CD4-positive, alpha-beta memory T cell (primary cell): Measurements from ENCODE around the gene ANKRD11. TPM values are rescaled to one million over a fixed set of nuclear protein-coding genes. Genes with fewer than 3 reads are reported as not detected.

Source experiments
- CTCF ChIA-PET: fragments of 350-600 bp; sonication (Branson Sonifier 250); formaldehyde crosslinking; loops from one replicate; lab custom pipeline; 2021; ENCODE audit warnings: inconsistent platforms; ENCODE audit not compliant: partially characterized antibody; lab: Charles Lee
- POLR2A ChIA-PET: fragments of 350-600 bp; sonication (Branson Sonifier 250); formaldehyde crosslinking; loops from one replicate; lab custom pipeline; 2021; ENCODE audit not compliant: partially characterized antibody; lab: Charles Lee
- DNase-seq, 5 donors: peaks; one replicate each; pipeline versions ENCODE4 v3.0.0 to v3.0.0-alpha.2; 2020 to 2022; ENCODE audit warnings: mixed read lengths in 1 of 5
- H3K27ac ChIP-seq: one replicate; pipeline ENCODE4 v1.7.0; 2013; ENCODE audit warnings: low read depth, low read length
- H3K27me3 ChIP-seq: 2 replicates; pipeline ENCODE4 v1.7.0; 2013; ENCODE audit warnings: mild to moderate bottlenecking, low read length, moderate library complexity; ENCODE audit not compliant: insufficient read depth
- H3K36me3 ChIP-seq: 2 replicates; pipeline ENCODE4 v1.7.0; 2013; ENCODE audit warnings: mild to moderate bottlenecking, low read length, moderate library complexity; ENCODE audit not compliant: insufficient read depth
- H3K4me1 ChIP-seq: 2 replicates; pipeline ENCODE4 v1.7.0; 2013; ENCODE audit warnings: mild to moderate bottlenecking, low read length, moderate library complexity; ENCODE audit not compliant: insufficient read depth
- H3K4me3 ChIP-seq, 2 donors: one replicate each; pipeline ENCODE4 v1.7.0; 2013; ENCODE audit warnings: low read length in 2 of 2, mild to moderate bottlenecking in 1 of 2
- H3K9me3 ChIP-seq, 2 donors: one replicate each; pipeline ENCODE4 v1.7.0; 2013; ENCODE audit warnings: low read length in 2 of 2, control low read depth in 1 of 2; ENCODE audit not compliant: control insufficient read depth in 1 of 2
- H3K27ac Mint-ChIP-seq, 7 donors: one replicate each; pipeline ENCODE4 v1.8.0; 2020 to 2021; ENCODE audit warnings: mixed read lengths in 7 of 7, mild to moderate bottlenecking in 6 of 7, inconsistent platforms in 3 of 7, moderate library complexity in 3 of 7
- H3K27me3 Mint-ChIP-seq, 2 donors: one replicate each; pipeline ENCODE4 v1.8.0; 2020 to 2021; ENCODE audit warnings: mixed read lengths in 2 of 2
- H3K36me3 Mint-ChIP-seq, 2 donors: one replicate each; pipeline ENCODE4 v1.8.0; 2020 to 2021; ENCODE audit warnings: mixed read lengths in 2 of 2, inconsistent platforms in 1 of 2, mild to moderate bottlenecking in 1 of 2
- H3K4me1 Mint-ChIP-seq, 4 donors: one replicate each; pipeline ENCODE4 v1.8.0; 2020 to 2021; ENCODE audit warnings: mixed read lengths in 4 of 4, mild to moderate bottlenecking in 1 of 4
- H3K4me3 Mint-ChIP-seq, 8 donors: one replicate each; pipeline ENCODE4 v1.8.0; 2020 to 2021; ENCODE audit warnings: mixed read lengths in 8 of 8, mild to moderate bottlenecking in 7 of 8, moderate library complexity in 6 of 8, inconsistent platforms in 3 of 8
- H3K9me3 Mint-ChIP-seq, 8 donors: one replicate each; pipeline ENCODE4 v1.8.0; 2020 to 2021; ENCODE audit warnings: mixed read lengths in 8 of 8, mild to moderate bottlenecking in 5 of 8, inconsistent platforms in 3 of 8, moderate library complexity in 1 of 8
- intact Hi-C: fragments of 100-400 bp; cut with micrococcal nuclease; formaldehyde crosslinking; loops from one replicate; pipeline ENCODE4 v1.15.1; 2023
- polyA plus RNA-seq, 2 donors: library from polyadenylated mRNA; unstranded; fragments of 300-500 nt; fragmentation: Illumina TruSeq; gene quantifications; one replicate each; pipeline ENCODE4 v1.2.3, GENCODE V29; 2021
- total RNA-seq, 2 experiments: library from RNA; stranded (reverse); gene quantifications; one replicate each; pipeline ENCODE4 v1.2.3, GENCODE V29; 2021

Gene ANKRD11
- total and polyA plus RNA-seq, 4 experiments from 2014 or later = 3.9 to 246 (median 140) TPM

- ChIA-PET CTCF (no interaction called here), POLR2A (interaction anchor here (1.0 to 1.5 kb wide), 2 partner anchors 76 to 120 kb away, joined by 3 read pairs; no protein-coding TSS in a partner anchor)
- Histone ChIP-seq H3K27me3 (no peaks in the 10 kb centered on the region), H3K4me1 (peaks cover 90% of the 10 kb centered on the region), H3K27ac (no peak overlapping the region), H3K4me3 (no peak overlapping the region), H3K9me3 (no peaks in the 10 kb centered on the region), H3K36me3 (peaks cover 18% of the 10 kb centered on the region)
- peaks cover 7 to 34% of the 10 kb centered on the region in 2 donors for H3K36me3 Mint-ChIP-seq
- no peaks in the 10 kb centered on the region for H3K9me3 Mint-ChIP-seq
- DNase-seq = no peak
- peak overlapping the region; percentile 42 to 88 (median 74) for H3K27ac Mint-ChIP-seq
- peaks cover 47 to 89% (median 68%) of the 10 kb centered on the region in 4 donors for H3K4me1 Mint-ChIP-seq
- intact Hi-C loops = no loop called here
- no peaks in the 10 kb centered on the region for H3K27me3 Mint-ChIP-seq
- peak overlapping the region in 4 of 8 donors; percentile 17 to 58 (median 38) for H3K4me3 Mint-ChIP-seq
Measured at GRCh38 chr16:89413811-89414585, 76.4 kb downstream of the ANKRD11 start.

GRCh38 chr16:89412811-89413210 is 77.5 kb downstream of the ANKRD11 start:
- H3K4me1 Mint-ChIP-seq = peaks cover 53 to 91% (median 74%) of the 10 kb centered on the region in 4 donors
- Histone ChIP-seq H3K27me3 (no peaks in the 10 kb centered on the region), H3K36me3 (peaks cover 11% of the 10 kb centered on the region), H3K4me3 (no peak overlapping the region), H3K9me3 (no peaks in the 10 kb centered on the region), H3K4me1 (peaks cover 93% of the 10 kb centered on the region), H3K27ac (no peak overlapping the region)
- peaks cover 3 to 29% of the 10 kb centered on the region in 2 donors for H3K36me3 Mint-ChIP-seq
- H3K9me3 Mint-ChIP-seq = no peaks in the 10 kb centered on the region
- peak overlapping the region in 3 of 8 donors; percentile 12 to 47 (median 35) for H3K4me3 Mint-ChIP-seq
- H3K27me3 Mint-ChIP-seq = no peaks in the 10 kb centered on the region
- ChIA-PET CTCF (no interaction called here), POLR2A (no interaction called here)
- H3K27ac Mint-ChIP-seq = peak overlapping the region; percentile 67 to 93 (median 86)
- no peak for DNase-seq
- intact Hi-C loops = no loop called here

GRCh38 chr16:89411335-89411850 is 79.0 kb downstream of the ANKRD11 start:
- POLR2A ChIA-PET = interaction anchor here (1.4 to 4.0 kb wide), 3 partner anchors 9 to 78 kb away, joined by 4 to 31 read pairs (median 16); partner anchors contain the start of gene ANKRD11
- H3K36me3 Mint-ChIP-seq = peaks cover 0 to 22% of the 10 kb centered on the region in 2 donors
- peak overlapping the region; percentile 88 to 97 (median 95) for H3K27ac Mint-ChIP-seq
- Histone ChIP-seq H3K27me3 (no peaks in the 10 kb centered on the region), H3K36me3 (no peaks in the 10 kb centered on the region), H3K27ac (peak overlapping the region; percentile 45), H3K4me1 (peaks cover 93% of the 10 kb centered on the region), H3K4me3 (no peak overlapping the region), H3K9me3 (no peaks in the 10 kb centered on the region)
- CTCF ChIA-PET = interaction anchor here (1.1 to 1.4 kb wide), 3 partner anchors 77 to 95 kb away, joined by 3 read pairs; no protein-coding TSS in a partner anchor
- H3K4me3 Mint-ChIP-seq = peak overlapping the region; percentile 10 to 84 (median 68)
- intact Hi-C loops = no loop called here
- no peaks in the 10 kb centered on the region for H3K27me3 Mint-ChIP-seq
- peaks cover 57 to 92% (median 78%) of the 10 kb centered on the region in 4 donors for H3K4me1 Mint-ChIP-seq
- no peaks in the 10 kb centered on the region for H3K9me3 Mint-ChIP-seq
- peak in 1 of 5 donors; percentile 23 for DNase-seq

GRCh38 chr16:89410794-89411309 is 79.5 kb downstream of the ANKRD11 start:
- POLR2A ChIA-PET = interaction anchor here (1.0 to 4.0 kb wide), 5 partner anchors 9 to 79 kb away, joined by 3 to 31 read pairs (median 4); partner anchors contain the start of gene ANKRD11
- peak in 2 of 5 donors; percentile 21 to 28 for DNase-seq
- H3K27ac Mint-ChIP-seq = peak overlapping the region; percentile 88 to 97 (median 95)
- no peaks in the 10 kb centered on the region for H3K36me3 ChIP-seq
- H3K4me3 ChIP-seq = no peak overlapping the region
- CTCF ChIA-PET = interaction anchor here (1.1 to 1.4 kb wide), 3 partner anchors 78 to 94 kb away, joined by 3 read pairs; no protein-coding TSS in a partner anchor
- H3K4me1 ChIP-seq = peaks cover 93% of the 10 kb centered on the region
- peak overlapping the region; percentile 45 for H3K27ac ChIP-seq
- intact Hi-C loops = no loop called here
- peaks cover 0 to 18% of the 10 kb centered on the region in 2 donors for H3K36me3 Mint-ChIP-seq
- H3K4me1 Mint-ChIP-seq = peaks cover 57 to 93% (median 79%) of the 10 kb centered on the region in 4 donors
- H3K9me3 Mint-ChIP-seq = no peaks in the 10 kb centered on the region
- no peaks in the 10 kb centered on the region for H3K9me3 ChIP-seq
- H3K27me3 ChIP-seq = no peaks in the 10 kb centered on the region
- peak overlapping the region in 7 of 8 donors; percentile 59 to 84 (median 69) for H3K4me3 Mint-ChIP-seq
- no peaks in the 10 kb centered on the region for H3K27me3 Mint-ChIP-seq

- intact Hi-C loops = no loop called here
- Mint-ChIP-seq H3K27ac (peak overlapping the region; percentile 85 to 95 (median 93)), H3K27me3 (no peaks in the 10 kb centered on the region), H3K9me3 (no peaks in the 10 kb centered on the region), H3K4me3 (peak overlapping the region in 6 of 8 donors; percentile 36 to 84 (median 56)), H3K36me3 (peaks cover 0 to 17% of the 10 kb centered on the region in 2 donors), H3K4me1 (peaks cover 57 to 93% (median 80%) of the 10 kb centered on the region in 4 donors)
- ChIA-PET POLR2A (interaction anchor here (1.0 to 4.0 kb wide), 6 partner anchors 10 to 95 kb away, joined by 3 to 31 read pairs (median 10); partner anchors contain the start of gene ANKRD11), CTCF (interaction anchor here (1.1 to 1.4 kb wide), 4 partner anchors 61 to 94 kb away, joined by 3 read pairs; no protein-coding TSS in a partner anchor)
- Histone ChIP-seq H3K4me1 (peaks cover 97% of the 10 kb centered on the region), H3K27ac (peak overlapping the region; percentile 45), H3K36me3 (no peaks in the 10 kb centered on the region), H3K27me3 (no peaks in the 10 kb centered on the region), H3K9me3 (no peaks in the 10 kb centered on the region), H3K4me3 (peak overlapping the region in 1 of 2 donors; percentile 17)
- DNase-seq = no peak
Measured at GRCh38 chr16:89410322-89410721, 80.0 kb downstream of the ANKRD11 start.

- intact Hi-C loops = loop anchor here (1.0 to 5.0 kb wide), 3 partner anchors 48 to 98 kb away; partner anchors contain the start of genes ANKRD11 and SPG7
- Histone ChIP-seq H3K27me3 (no peaks in the 10 kb centered on the region), H3K27ac (peak overlapping the region; percentile 66), H3K4me3 (peak overlapping the region in 1 of 2 donors; percentile 21), H3K4me1 (peaks cover 100% of the 10 kb centered on the region), H3K9me3 (no peaks in the 10 kb centered on the region), H3K36me3 (no peaks in the 10 kb centered on the region)
- peaks cover 0 to 10% of the 10 kb centered on the region in 2 donors for H3K36me3 Mint-ChIP-seq
- H3K9me3 Mint-ChIP-seq = no peaks in the 10 kb centered on the region
- H3K27ac Mint-ChIP-seq = peak overlapping the region; percentile 93 to 97 (median 95)
- ChIA-PET CTCF (interaction anchor here (1.0 to 1.4 kb wide), 4 partner anchors 45 to 80 kb away, joined by 3 to 5 read pairs (median 4); no protein-coding TSS in a partner anchor), POLR2A (interaction anchor here (0.5 to 4.0 kb wide), 8 partner anchors 11 to 94 kb away, joined by 3 to 31 read pairs (median 6); partner anchors contain the start of gene ANKRD11)
- peak; percentile 84 to 95 (median 86) for DNase-seq
- H3K27me3 Mint-ChIP-seq = no peaks in the 10 kb centered on the region
- H3K4me1 Mint-ChIP-seq = peaks cover 61 to 94% (median 83%) of the 10 kb centered on the region in 4 donors
- H3K4me3 Mint-ChIP-seq = peak overlapping the region in 7 of 8 donors; percentile 65 to 86 (median 72)
Measured at GRCh38 chr16:89409161-89409711, 81.1 kb downstream of the ANKRD11 start.
